HepG2 (cell line): ENCODE measurements around the gene MAP6D1.

ENCODE experiments used
- CTCF ChIP-seq: sonication (generic); formaldehyde crosslinking; IDR thresholded peaks from 2 replicates; pipeline ENCODE4 v1.5.0; 2020; ENCODE audit warnings: mild to moderate bottlenecking, missing genetic modification reagents, moderate library complexity
- FOXJ3 ChIP-seq: sonication (generic); formaldehyde crosslinking; IDR thresholded peaks from 2 replicates; pipeline ENCODE4 v1.4.0; 2020; ENCODE audit warnings: missing genetic modification reagents, mild to moderate bottlenecking, borderline replicate concordance
- GATAD1 ChIP-seq: IDR thresholded peaks from 2 replicates; pipeline ENCODE4 v1.6.1; 2016; ENCODE audit warnings: missing genetic modification reagents, missing compliant biosample characterization
- KDM5A ChIP-seq: fragments of 200-600 bp; sonication (generic); IDR thresholded peaks from 2 replicates; pipeline ENCODE4 v1.7.0; 2018; ENCODE audit warnings: antibody characterized with exemption, mild to moderate bottlenecking, low read length, borderline replicate concordance
- NCOA2 ChIP-seq: sonication (generic); formaldehyde crosslinking; IDR thresholded peaks from 2 replicates; pipeline ENCODE4 v1.8.0; 2022; ENCODE audit warnings: inconsistent platforms
- PATZ1 ChIP-seq: sonication (generic); formaldehyde crosslinking; IDR thresholded peaks from 2 replicates; pipeline ENCODE4 v1.4.0; 2020; ENCODE audit warnings: missing genetic modification reagents
- YEATS2 ChIP-seq: sonication (generic); formaldehyde crosslinking; IDR thresholded peaks from 2 replicates; pipeline ENCODE4 v1.4.0; 2020; ENCODE audit warnings: missing genetic modification reagents, borderline replicate concordance

GRCh38 chr3:183814240-183814639 is 11.1 kb downstream of the MAP6D1 start:
- TF ChIP-seq FOXJ3 (CRISPR knock-in tag) (no peak), GATAD1 (CRISPR knock-in tag) (no peak), CTCF (CRISPR knock-in tag) (no peak), PATZ1 (CRISPR knock-in tag) (no peak), KDM5A (no peak), YEATS2 (no peak), NCOA2 (CRISPR knock-in tag) (no peak)
